ENCODE results near the gene SH3PXD2A.
A peak's percentile ranks its signal among the peaks of the same experiment; 100 is the strongest.
"Not testable (repeated sequence)": the region's sequence is repeated elsewhere in the genome, so short reads cannot be mapped to it uniquely, and the experiment has no call there.

Gene SH3PXD2A

DNA sequence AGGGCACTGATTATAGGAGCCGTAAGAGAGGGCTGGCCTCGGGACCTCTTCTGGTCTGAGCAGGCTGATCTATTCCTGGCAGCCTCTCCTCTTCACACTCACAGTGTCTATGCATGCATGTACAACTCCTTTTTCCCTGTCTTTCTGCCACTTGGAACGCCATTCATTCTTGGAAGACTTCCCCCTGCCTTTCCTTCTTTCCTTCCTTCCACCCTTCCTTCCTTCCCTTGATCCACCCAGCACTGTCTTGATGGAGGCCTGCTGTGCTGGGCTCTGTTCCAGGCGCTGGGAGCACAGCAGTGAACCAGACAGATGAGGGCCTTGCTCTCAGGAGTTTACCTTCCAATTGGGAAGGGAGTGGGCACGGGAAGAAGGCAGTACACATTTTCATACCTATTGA, 114.8 kb downstream of the SH3PXD2A start:
- DNase-seq: no peak

DNA sequence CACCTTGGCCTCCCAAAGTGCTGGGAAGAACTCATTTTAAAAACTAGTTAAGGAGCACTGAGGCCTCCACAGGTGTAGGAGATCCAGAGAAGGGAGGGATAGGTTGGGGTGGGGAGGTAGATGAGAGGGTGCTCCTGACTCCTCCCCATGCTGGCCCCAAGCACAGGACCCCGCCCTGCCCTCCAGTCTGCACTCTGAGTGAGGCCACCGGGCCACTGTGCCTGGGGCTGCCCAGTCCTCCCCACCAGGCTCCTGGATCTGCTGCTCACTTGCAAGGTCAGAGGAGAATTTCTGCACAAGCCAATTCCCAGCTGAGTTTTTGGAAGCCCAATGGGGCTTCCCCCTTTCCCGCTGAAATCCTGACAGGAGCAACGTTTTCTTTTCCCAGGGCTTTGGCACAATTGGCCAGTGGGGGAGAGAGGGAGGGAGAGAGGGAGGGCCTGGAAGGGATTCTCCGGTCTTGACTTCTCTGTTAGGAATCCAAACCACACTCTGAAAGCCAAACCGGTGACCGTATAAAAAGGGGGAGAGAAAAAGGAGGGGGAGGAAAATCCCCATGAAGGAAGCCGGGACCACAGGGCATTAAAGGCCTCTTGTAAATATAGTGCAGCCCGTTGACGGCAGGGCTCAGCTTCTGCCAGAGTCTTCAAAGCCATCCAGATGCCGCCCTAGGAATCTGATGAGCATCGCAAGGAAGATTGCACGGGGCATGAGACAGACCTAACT, 116.2 kb downstream of the SH3PXD2A start:
- peak; percentile 98 for DNase-seq

DNA sequence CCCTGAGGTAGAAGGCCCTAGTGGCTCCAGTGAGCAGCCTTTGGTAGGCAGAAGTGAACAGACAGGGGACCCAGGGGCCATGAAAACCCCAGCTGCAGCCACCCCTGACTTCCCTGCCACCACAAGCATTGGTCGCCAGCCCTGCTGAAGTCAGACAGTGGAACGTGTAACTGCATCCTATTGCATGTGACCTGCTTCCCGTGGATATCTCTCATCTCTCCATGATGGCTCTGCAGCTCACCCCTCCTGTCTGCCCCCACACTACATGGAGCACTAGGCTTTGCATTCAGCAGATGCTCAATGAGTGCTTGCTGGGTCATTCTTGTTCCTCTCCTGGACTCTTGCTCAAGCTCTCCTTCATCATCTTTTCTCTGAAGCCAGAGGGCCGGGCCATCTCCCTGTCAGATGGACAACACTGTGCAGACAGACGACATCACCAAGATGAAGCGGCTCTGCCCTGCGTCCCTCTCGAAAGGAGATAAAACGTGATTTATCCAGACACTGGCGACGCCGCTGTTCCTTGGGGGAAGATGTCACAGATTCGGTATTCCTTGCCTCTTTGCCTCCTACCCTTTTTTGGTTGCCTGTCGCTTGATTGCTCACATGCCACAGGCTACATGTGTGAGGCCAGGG, 117.5 kb downstream of the SH3PXD2A start:
- no peak for DNase-seq

DNA sequence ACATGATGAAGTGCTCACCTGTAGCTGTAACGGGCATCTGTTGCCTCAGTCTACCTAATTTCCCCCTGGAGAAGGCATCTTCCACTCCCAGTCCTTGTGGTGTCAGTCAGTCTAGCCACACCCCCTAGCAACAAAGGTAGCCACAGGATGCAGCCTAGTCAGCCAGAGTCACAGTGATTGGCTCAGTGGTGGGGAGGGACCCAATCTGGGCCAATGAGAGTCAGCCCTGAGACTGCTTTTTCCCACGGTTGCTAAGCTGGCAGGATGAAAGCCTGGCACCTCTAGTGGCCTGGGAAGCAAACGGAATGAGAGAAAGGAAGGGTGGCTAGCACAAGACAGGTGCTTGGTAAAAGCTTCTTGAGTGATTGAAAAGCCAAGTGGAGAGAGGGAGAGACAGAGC, 118.6 kb downstream of the SH3PXD2A start:
- DNase-seq: peak; percentile 21

DNA sequence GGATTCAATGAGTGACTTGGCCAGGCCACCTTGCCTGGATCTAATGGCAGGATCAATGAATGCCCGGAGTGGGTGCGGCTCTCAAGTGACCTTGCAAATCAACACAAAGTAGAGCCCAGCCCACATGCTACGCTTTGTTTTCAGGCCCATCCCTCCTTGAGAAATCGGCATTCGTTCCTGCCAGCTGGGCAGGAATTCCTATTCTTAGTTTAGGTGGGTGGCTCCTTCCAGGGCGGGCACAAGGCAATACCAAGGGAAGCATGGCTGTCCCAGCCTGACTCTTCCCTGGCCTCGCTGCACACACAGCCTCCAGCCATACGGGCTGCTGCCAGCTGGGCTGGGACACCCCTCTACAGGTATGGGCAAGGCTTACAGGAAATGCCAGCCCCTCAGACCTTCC, 119.3 kb downstream of the SH3PXD2A start:
- no peak for DNase-seq

DNA sequence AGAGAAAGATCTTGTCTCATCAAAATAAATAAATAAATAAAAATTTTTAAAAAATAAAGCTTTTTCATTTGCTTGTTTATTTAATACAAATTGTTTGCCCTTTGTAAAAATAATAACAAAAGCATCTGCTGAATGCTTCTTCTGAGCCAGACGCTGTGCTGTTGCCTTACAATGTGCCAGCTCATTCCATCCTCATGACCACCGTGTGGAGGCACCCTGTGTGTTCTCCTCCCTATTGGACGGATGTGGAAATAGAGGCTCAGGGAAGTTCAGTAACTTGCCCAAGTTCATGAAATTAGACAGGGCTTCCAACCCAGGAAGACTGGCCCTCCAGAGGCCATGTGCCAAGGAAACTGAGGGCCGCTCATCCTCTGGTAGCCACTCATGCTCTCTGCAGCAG, 120.6 kb downstream of the SH3PXD2A start:
- DNase-seq: no peak

DNA sequence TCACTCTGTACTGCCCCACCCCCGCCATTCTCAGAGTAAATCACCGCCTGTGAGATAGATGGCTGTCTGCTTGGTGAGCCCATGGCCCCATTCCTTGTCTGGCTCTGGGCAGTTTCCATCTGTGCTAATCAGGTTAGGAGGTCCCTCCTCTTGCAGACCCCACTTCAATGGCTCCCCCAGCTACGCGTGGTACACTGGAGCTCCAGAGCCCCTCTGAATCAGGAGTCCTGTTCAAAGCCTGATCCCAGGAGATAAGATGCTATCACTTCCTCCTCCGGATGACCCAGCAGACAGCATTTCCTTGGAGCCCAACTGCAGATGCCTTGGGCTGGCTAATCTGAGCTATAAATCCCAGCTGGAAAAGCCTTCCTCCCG, 122.3 kb downstream of the SH3PXD2A start:
- no peak for DNase-seq

DNA sequence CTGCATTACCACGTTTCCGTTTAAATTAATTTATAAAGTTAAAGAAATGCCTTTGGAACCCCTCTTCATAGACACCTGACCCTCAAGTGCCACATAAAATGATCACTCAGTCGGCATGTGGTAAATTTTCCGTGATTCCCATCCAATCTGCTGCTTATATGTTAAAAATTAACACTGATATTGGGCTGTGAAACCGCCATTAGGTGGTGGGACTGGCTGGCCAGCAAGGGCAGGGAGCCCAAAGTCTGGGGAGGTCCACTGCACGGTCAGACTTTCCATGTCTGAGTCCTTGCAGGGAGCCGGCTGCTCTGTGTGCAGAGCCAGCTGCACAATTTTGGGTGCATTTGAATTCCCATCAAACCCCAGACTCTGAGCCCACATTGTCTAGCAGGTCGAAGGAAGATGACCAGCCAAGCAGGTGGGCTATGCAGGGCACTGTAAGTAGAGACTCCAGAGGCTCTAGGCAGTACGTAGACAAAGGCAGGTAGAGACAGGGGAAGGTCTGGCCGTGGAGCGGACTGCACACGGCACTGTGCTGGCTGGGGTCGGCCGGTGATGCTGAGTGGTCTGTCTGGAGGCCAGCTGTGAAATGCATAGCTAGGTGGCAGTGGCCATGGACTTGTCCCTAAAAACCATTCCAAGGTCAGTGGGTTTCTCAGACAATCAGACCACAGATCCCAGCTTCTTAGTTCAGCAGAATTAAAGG, 122.9 kb downstream of the SH3PXD2A start:
- no peak for DNase-seq

DNA sequence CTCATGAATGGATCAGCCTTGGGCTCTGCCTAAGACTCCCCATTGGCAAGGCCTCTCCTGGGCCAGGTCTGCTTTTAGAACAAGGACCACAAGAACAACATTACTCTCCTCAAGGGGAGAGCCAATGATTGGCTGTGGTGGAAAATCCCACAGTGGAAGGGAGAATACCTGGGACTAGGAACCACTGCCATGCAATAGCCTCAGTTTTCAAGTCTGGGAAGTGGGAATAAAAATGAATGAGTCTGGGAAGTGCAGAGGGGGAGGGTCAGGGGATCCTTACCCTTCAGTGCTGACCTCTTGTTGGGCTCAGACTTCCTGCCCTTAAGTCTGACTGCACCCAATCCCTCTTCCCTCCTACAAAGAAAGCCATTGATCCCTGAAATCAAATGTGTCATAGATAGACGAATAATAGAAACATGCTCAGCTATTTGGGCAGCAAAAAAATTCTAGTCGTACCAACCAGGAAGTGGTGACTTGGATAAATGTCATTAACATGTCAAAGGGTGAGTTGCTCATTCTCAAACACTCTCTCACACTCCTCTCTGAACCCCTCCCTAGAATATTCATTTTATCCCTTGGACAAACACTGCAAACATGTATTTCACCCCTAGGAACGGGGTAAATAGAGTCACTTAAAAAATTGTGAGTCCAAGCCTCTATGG, 123.6 kb downstream of the SH3PXD2A start:
- no peak for DNase-seq

DNA sequence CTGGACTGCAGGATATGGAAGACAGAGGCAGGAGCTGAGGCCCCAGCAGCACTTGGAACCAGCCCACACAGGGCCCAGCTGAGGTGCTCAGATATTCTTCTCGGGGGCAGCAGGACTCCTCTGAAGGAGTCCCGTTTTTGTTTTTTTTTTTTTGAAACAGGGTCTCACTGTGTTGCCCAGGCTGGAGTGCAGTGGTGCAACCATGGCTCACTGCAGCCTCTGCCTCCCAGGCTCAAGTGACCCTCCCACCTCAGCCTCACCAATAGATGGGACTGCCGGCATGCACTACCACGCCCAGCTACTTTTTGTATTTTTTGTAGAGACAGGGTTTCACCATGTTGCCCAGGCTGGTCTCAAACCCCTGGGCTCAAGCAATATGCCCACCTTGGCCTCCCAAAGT, 124.3 kb downstream of the SH3PXD2A start:
- not testable (repeated sequence) for DNase-seq

DNA sequence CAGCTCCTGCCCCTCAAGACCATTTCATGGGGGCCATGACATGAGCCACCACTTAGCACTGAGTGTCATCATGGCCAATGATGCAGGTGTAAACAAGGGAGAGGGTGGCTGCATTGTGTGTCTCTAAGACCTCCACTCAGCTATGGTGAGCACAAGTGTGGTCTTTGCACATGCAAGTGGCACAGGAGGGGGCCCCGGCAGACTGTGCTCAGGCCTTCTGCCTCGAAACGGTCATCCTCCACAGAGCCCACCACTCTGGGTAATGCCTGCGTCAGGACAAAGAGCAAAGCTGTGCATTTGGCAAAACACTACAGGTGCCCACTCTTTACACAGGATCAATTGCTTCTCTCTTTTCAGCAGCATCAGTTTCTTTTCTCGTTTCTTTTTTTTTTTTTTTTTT, 125.5 kb downstream of the SH3PXD2A start:
- no peak for DNase-seq

DNA sequence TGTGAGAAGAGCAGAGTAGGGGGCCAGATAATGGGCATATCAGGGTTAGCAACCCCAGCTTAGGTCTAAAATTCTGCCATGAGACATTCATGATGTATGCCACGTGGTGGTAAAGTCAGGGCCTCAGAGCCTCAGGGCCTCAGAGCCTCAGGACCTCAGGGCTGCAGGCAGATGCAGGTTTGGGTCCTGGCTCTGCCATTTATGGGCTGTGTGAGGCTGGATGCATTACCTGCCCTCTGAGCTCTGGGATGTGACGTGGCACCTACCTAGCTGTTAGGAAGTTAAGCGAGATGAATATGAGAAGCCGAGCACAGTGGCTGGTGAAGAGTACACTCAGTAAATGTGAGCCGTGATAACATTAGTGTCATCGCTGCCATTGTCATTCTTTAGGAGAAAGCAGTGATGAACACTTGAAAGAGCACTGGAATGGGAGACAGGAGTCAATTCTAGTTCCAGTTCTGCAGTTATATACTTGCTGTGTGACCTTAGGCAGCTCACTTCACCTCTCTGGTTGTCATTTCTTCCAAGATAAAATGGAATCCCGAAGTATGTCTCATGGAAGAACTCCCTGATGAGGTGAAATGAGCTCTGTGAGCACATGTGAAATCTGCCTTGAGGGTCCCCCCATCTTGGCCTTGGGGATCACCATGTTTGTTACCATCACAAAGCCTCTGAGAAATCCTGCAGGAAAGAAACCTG, 127.2 kb downstream of the SH3PXD2A start:
- DNase-seq: no peak

DNA sequence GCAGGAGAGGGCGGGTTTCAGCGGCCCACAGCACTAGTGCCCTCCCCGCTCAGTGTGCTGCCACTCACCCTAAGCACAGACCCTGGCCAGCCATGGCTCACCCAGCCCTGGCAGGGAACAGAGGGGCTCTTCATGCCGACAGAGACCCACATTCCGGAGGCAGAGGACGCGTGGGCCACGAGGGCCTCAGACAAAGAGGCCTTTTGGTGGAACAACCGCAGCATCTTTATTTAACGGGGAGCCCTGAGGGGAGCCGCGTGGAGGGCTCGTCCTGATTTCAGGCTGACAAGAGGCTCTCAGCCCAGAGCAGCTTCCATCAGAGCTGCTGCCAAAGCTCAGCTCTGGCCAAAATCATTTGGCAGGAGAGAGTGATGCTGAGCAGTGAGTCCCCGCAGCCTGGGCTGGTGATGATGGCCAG, 127.8 kb downstream of the SH3PXD2A start:
- DNase-seq: no peak

DNA sequence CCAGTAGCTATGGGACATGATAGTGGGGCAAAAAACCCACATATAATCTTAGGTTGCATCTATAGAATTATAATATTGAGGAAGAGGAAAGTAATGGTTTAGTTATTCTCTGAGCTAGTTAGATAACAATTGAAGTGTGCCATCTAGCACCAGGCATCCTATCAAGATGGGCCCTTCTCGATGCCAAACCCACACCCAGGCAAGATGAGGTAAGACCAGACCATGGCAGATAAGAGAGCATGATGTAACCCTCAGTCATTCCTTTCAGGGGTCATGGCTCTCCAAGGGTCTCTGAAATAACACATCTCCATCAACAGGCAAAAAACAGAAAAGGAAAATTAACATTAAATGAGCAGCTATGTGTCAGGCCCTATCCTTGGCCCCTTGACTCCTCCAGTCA, 128.7 kb downstream of the SH3PXD2A start:
- DNase-seq: no peak

DNA sequence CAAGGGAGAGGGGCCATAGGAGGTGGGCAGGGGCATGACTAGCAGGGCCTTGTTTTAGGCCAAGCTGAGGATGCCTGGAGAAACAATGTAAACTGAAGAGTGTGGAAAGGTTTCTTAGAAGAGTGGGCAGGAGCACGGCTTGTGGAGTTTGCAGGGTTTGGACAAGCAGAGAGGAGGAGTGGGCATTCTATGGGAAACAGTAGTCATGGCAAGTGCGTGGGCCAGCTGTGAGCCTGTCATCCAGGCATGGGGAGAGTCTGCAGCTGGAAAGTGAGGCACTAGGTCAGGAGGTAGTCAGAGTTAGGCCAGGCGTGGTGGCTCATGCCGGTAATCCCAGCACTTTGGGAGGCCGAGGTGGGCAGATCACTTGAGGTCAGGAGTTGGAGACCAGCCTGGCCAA, 130.1 kb downstream of the SH3PXD2A start:
- no peak for DNase-seq

DNA sequence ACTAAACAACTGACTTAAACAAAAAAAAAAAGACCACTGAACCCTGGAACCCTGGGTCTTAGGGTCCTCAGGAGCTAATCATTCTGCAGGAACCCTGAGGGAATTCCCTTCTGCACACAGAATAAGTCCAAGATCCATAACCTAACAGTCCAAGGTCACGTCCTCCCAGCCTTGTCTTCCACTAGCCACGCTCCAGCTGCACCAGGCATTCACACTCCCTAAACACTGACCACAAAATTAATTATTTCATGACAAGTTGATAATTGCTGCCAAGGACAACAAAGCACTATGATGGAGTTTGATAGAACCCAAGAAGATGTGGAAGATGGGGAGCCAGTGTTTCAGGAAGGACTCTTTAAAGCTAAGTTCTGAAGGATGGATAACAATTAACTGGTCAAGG, 130.6 kb downstream of the SH3PXD2A start:
- no peak for DNase-seq

DNA sequence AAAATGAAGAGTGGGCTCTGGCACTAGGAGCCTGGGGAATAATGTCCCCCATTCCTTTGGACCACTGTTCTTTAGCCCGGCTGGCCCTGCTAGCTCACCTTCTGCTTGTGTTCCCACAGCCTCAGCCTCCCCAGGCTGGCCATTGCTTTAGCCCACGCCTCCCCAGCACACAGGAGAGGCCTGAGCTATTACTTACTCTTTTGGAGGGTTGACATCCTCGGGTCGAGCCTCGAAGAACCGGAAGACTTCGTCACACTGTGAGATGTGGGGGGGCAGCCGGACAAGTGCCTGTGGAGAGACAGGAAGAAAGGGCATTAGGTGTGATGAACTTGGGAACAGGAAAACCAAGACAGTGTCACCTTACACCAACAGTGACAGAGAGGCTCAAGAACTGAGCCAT, 131.3 kb downstream of the SH3PXD2A start:
- DNase-seq: no peak

DNA sequence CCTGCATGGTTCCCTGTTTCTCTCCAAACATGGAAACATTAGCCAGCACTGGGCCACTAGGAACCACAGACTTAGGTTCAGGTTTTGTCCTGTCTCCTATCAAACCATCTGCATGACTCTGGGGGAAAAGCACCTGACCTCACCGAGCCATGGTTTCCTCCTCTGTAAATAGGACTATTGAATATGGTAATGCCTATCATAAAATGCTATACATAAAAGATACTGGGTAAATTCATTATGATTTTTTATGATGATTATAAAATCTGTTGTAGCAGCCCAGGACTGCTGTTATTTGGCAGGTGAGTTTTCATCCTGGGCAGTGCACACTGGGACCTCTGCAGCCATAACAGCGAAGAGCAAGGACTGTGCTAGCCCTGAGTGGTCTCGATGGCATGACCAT, 131.8 kb downstream of the SH3PXD2A start:
- no peak for DNase-seq

DNA sequence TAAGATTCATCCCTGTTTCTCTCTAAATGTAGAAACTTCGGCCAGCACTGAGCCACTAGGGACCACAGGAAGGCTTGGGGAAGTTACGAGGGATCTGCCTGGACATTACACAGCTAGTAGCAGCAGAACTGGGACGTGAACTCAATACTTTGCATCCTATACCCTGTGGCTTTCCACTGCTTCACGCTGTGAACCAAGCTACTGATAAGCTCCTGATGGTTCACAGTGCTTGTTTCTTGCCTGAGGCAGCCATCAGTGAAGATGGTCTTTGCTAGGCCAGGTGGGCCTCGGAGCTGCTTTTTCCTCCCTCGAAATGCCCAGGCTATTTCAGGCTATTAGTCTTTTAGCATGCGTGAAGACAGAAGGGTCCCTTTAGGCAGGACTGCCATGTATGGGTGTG, 132.7 kb downstream of the SH3PXD2A start:
- no peak for DNase-seq

DNA sequence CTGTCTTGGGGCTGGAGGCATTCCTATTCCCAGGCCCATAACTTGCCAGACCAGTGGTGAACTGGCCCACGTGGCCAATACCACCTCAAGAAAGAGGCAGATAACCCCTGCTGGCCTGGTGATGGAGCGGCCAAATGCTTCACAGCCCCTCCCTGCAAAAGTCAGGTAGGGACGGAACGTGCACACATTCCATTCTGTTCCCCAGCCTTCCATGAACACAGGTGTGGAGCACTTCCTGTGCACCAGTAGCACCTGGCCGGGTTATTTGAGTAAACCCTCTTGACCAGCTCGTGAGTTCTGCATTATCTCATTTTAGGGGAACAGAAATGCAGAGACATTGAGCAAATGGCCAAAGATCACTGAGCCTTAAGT, 134.4 kb downstream of the SH3PXD2A start:
- DNase-seq: no peak

DNA sequence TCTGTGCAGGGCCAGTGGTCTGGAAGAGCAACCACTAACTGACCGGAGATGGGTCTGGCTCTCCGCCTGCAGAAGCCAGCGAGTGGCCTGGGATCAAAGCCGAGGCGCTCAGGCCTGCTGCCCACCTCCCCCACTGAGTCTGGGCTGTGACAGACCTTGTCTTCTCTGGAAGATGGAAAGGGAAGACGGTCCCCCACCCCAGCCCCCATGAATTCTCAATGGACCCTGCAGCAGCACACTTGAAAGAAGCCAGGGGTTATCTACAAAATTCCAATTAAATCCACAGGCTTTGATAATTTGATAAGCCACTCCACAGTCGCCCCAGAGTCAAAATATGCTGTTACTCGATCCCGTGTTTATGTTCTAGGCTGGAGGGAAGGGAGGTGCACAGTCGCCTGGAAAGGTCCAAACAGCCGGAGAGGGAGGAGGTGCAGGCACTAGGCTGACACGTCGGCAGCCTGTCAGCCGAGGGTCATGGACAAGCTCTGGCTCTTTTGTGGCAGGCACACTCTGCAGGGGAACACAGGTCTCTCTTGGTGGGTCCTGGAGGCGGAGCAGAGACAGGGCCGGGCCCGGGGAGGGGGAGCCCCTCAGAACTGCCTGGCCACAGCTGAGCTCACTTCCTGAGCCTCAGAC, 134.9 kb downstream of the SH3PXD2A start:
- no peak for DNase-seq

DNA sequence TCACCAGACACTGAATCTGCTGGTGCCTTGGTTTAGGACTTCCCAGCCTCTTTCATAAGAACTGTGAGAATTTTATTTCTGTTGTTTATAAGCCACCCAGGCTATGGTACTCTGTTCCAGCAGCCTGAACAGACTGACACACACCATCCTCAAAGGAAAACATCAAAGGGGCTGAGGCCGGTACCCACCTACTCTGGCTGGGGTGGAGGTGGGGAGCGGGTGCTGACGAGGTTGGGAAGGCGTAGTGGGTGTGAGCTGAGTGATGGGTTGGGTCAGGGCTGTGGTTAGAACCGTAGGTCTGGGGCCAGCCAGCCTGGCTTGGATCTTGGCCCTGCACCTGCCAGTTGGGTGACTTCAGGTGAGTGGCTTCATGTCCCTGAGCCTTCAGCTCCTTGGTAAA, 136.3 kb downstream of the SH3PXD2A start:
- no peak for DNase-seq

DNA sequence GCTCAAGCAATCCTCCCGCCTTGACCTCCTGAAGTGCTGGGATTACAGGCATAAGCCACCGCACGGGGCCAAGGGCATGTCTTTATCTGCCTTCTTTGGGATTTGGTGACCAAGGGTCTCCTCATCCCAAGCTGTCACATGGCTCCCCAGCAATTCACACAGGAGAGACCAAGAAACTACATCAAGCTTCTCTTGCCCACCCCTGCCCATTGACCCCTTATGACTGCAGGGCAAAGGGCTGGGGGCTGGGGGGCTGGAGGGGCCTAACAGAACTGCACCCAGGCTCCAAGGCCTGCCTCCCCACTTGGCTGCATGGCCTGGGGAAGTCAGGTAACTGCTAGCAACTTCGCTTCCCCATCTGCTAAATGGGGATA, 137.1 kb downstream of the SH3PXD2A start:
- DNase-seq: no peak
